ENCODE measurements around the gene JAG1. TPM values are rescaled to one million over a fixed set of nuclear protein-coding genes. Genes with fewer than 3 reads are reported as not detected.

JAG1 gene
- total RNA-seq, 4 donors from 2014 or later = 89.6 to 182 (median 123) TPM

DNA sequence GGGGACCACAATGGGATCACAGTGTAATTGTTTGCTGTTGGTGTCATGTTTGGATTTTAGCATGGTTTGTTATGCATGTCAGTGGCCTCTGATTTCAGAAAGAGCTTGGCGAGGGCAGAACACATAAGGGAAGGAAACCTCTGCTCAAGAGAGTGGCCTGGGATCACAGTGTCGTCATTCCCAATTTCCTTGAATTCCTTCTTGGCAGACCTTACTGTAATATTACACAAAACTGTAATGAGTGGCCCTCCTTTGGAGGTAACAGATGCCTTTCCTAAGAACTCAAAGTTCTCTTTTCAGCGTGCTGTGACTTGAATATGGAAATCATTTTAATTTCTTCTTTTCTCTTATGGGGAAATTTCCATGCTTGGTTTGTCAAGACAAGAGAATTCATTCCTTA, 46.9 kb downstream of the JAG1 start:
- H3K4me3 ChIP-seq = no peak overlapping the region
- peak overlapping the region; percentile 25 to 56 (median 45) for H3K27ac ChIP-seq
- intact Hi-C loops (cut with DNase I) = no loop called here
- DNase-seq = no peak
- peaks cover 25 to 84% (median 36%) of the 10 kb centered on the region in 3 donors for H3K4me1 ChIP-seq
- no peak for TF ChIP-seq POLR2A (IDR thresholded peaks at IDR 0.05)
- TF ChIP-seq, protein P1, sequence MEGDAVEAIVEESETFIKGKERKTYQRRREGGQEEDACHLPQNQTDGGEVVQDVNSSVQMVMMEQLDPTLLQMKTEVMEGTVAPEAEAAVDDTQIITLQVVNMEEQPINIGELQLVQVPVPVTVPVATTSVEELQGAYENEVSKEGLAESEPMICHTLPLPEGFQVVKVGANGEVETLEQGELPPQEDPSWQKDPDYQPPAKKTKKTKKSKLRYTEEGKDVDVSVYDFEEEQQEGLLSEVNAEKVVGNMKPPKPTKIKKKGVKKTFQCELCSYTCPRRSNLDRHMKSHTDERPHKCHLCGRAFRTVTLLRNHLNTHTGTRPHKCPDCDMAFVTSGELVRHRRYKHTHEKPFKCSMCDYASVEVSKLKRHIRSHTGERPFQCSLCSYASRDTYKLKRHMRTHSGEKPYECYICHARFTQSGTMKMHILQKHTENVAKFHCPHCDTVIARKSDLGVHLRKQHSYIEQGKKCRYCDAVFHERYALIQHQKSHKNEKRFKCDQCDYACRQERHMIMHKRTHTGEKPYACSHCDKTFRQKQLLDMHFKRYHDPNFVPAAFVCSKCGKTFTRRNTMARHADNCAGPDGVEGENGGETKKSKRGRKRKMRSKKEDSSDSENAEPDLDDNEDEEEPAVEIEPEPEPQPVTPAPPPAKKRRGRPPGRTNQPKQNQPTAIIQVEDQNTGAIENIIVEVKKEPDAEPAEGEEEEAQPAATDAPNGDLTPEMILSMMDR (IDR thresholded peaks at IDR 0.05) = no peak
- no peaks in the 10 kb centered on the region for H3K9me3 ChIP-seq
- no peaks in the 10 kb centered on the region for H3K36me3 ChIP-seq
- 37 to 38% methylated on average over 3 of the region's 3 CpGs for WGBS, 2 donors
- no peaks in the 10 kb centered on the region for H3K27me3 ChIP-seq

DNA sequence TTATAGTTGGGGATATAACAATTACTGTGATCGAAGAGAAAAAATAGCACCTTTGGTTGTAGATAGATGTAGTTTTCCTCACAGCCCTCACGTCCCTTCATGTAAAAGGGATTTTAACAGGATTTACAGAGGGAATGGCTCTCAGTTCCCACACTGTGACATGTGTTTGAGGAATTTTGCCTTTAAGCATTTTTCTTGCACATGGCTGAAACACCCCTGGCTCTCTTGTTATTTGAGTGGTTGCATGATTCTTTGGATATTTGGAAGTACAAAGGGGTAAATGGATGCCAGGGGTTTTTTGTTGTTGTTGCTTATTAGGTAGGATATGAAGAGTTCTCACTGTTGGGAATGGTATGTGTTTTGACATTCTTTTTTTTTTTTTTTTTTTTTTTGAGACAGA, 48.2 kb downstream of the JAG1 start:
- intact Hi-C loops (cut with DNase I) = no loop called here
- no peaks in the 10 kb centered on the region for H3K27me3 ChIP-seq
- DNase-seq = no peak
- peak overlapping the region in 3 of 4 donors; percentile 19 to 47 (median 34) for H3K27ac ChIP-seq
- H3K4me1 ChIP-seq = peaks cover 24 to 82% (median 36%) of the 10 kb centered on the region in 3 donors
- H3K4me3 ChIP-seq = no peak overlapping the region
- 53 to 59% methylated on average over 2 of the region's 2 CpGs for WGBS, 2 donors
- no peaks in the 10 kb centered on the region for H3K36me3 ChIP-seq
- TF ChIP-seq, protein P1 (IDR thresholded peaks at IDR 0.05) = no peak
- no peak for TF ChIP-seq POLR2A (IDR thresholded peaks at IDR 0.05)
- no peaks in the 10 kb centered on the region for H3K9me3 ChIP-seq

DNA sequence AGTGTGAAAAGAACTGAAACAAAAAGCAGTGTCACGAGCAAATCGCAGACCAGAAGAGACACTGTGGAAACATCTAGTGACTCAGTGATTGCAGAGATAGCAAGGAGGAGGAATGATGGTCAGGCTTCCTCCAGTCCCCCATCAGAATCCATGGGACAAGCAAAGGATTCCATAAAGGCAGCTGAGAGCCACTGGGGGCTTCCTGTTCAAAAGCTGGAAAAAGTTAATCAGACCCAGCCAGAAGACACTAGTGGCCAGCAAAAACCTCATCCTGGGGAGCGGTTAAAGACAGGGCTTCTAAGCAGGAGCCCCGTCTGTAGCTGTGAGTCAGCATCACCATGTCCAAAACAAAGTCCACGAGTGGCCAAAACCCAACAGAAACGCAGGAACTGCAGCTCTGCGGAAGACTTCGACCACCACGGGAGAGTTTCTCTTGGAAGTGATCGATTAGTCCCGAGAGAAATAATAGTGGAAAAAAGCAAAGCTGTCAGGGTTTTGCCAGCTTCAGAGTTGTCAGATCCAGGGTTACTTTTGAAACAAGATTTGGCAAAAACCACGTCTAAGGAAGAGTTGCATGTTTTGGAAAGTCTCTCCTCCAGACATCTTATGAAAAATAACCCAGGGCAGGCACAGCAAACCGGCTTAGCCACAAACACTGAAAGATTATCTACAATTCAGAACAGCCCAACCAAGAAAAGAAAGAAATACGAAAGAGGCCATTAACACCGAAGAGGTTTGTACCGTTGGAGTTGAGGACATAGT, 51.0 kb downstream of the JAG1 start:
- Histone ChIP-seq H3K4me3 (peak overlapping the region in 3 of 4 donors; percentile 12 to 45 (median 22)), H3K9me3 (no peaks in the 10 kb centered on the region), H3K36me3 (no peaks in the 10 kb centered on the region), H3K4me1 (peaks cover 16 to 83% (median 33%) of the 10 kb centered on the region in 3 donors), H3K27me3 (no peaks in the 10 kb centered on the region), H3K27ac (peak overlapping the region; percentile 67 to 85 (median 84))
- WGBS, 2 donors = 24 to 30% methylated on average over 15 to 16 of the region's 16 CpGs
- DNase-seq = no peak
- intact Hi-C loops (cut with DNase I) = no loop called here
- TF ChIP-seq, protein P1 (IDR thresholded peaks at IDR 0.05) = no peak
- no peak for TF ChIP-seq POLR2A (IDR thresholded peaks at IDR 0.05)

DNA sequence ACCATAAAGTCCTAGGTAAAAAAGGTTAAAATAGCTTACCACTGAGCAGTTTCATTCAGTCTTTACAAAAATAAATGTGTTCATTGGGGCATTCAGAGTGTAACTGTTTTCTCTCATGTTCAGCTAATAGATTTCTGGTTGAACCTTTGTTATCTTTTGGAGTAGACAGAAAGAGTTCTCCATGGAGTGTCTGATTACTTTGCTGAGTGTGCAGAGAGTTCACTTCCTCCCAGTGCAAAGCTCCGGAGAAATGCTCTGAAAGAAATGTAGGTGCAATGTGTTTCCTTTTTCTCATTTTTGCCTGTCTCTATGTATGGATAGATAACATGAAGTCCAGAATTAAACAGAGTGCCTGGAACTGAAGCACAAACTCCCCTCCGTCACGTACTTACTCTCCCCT, 52.6 kb downstream of the JAG1 start:
- no peaks in the 10 kb centered on the region for H3K36me3 ChIP-seq
- H3K4me1 ChIP-seq = peaks cover 16 to 66% (median 33%) of the 10 kb centered on the region in 3 donors
- no peak for TF ChIP-seq POLR2A (IDR thresholded peaks at IDR 0.05)
- TF ChIP-seq, protein P1 (IDR thresholded peaks at IDR 0.05) = no peak
- H3K27ac ChIP-seq = no peak overlapping the region
- H3K9me3 ChIP-seq = no peaks in the 10 kb centered on the region
- no peak overlapping the region for H3K4me3 ChIP-seq
- whole genome bisulfite sequencing, 2 donors = 90 to 92% methylated on average over 3 of the region's 3 CpGs
- DNase-seq = no peak
- intact Hi-C loops (cut with DNase I) = no loop called here
- no peaks in the 10 kb centered on the region for H3K27me3 ChIP-seq

DNA sequence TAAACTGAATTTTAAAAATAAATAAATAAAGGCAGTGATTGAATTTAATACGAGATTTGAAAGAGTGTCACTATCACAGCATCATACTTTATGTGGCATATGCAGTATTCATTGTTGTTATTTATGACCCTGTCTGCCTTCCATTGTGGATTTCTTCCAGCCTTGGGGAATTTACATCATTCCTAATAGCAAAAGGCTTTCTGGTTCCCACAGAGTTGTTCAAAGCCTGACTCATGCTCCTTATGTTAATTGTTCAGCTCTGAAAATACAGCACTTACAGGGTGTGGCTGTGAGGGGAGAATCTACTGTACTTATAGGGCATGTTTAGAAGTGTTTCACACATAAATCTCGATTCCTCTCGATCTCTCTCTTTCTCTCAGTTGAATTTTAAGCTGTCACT, 54.4 kb downstream of the JAG1 start:
- Histone ChIP-seq H3K9me3 (no peaks in the 10 kb centered on the region), H3K36me3 (no peaks in the 10 kb centered on the region), H3K27me3 (no peaks in the 10 kb centered on the region), H3K27ac (peak overlapping the region; percentile 77 to 89 (median 83)), H3K4me3 (no peak overlapping the region), H3K4me1 (peaks cover 16 to 64% (median 29%) of the 10 kb centered on the region in 3 donors)
- intact Hi-C loops (cut with DNase I) = no loop called here
- no peak for TF ChIP-seq POLR2A (IDR thresholded peaks at IDR 0.05)
- TF ChIP-seq, protein P1 (IDR thresholded peaks at IDR 0.05) = no peak
- DNase-seq = no peak
- WGBS, 2 donors = 28 to 52% methylated on average over 3 of the region's 3 CpGs
